NCI-H524 (cell line): ENCODE results near the gene UACA.
A peak's percentile ranks its signal among the peaks of the same experiment; 100 is the strongest.
"Not testable (repeated sequence)": the region's sequence is repeated elsewhere in the genome, so short reads cannot be mapped to it uniquely, and the experiment has no call there.

Experiments
- DNase-seq, 2 experiments: peaks; one replicate each; lab custom pipeline; 2025; lab: John Stamatoyannopoulos, UW

Gene UACA

GRCh38 chr15:70757627-70758026 is 5.7 kb downstream of the UACA start:
- DNase-seq, result no peak

DNA sequence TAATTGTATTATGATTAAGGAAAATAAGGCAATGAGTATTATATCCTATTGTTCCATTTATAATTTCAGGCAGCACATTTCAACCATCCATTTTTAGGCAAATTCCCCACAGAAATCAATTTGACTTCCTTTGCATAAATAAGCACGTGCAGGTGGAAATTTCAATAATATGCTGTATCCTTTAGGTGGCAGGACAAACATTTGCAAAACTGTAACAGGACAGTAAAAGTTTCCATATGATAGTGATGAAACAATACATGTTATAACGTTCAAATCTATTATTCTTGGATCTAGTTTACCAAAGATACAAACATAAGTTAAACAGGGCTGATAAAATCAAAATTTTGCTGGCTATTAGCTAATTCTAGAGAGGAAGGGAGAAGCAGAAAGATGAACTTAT is 8.5 kb downstream of the UACA start:
- no peak for DNase-seq

DNA sequence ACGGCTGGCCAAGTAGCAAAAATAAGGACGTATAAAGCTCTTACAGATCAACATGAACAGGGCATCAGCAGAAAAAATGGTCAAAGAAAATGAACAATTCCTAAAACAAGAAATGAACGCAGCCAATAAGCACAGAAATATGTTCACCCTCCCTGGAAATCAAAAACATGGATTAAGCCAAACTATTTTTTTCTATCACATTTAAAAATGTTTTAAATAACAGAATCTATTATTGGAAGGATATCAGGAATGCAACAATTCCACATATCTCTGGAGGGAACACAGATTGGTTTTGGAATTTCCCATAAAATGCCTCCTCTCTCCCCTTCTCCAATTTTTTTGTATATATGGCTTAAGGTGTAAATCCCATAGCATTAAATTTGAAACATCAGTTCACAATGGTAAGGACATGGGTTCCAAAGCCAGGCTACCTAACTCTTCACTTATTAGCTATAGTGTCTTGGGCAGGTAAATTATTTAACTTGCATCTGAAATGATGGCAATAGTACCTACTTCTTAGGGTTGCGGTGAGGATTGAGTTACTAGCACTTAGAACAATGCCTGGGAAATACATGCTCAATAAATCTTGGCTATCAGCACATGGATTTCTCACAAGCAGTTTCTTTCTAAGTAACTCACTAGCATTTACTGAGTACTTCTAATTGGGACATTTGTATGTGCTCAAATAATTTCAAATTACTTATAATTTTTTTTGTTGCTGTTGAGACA is 10.1 kb downstream of the UACA start:
- DNase-seq, result no peak

- DNase-seq, result no peak
These were observed 11.1 kb downstream of the UACA start for GRCh38 chr15:70752193-70752635.

DNA sequence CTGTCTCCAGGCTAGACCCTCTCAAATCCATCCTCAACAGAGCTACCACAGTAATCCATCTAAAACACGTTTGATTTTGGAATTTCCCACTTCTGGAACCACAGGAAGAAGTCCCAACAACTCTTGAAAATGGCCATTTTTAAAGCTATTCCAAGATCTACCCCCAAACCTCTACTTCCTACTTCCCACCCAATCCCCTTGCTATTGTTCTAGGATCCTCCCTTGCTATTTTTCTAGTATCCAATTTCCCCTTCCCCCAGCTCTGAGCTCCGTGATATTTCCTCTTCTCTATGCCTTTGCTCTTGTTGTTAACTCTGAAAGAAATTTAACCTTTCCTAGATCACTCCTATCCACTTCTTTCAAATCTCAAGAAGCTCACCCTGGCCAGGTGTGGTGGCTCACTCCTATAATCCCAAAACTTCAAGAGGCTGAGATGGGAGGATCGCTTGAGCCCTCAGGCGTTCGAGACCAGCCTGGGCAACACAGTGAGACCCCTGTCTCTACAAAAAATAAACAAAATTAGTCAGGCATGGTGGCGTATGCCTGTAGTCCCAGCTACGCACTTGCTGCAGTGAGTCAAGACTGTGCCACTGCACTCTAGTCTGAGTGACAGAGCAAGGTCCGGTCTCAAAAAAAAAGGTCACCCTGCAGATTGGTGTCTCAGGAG is 13.0 kb downstream of the UACA start:
- DNase-seq, result no peak

GRCh38 chr15:70748281-70748747 is 15.0 kb downstream of the UACA start:
- DNase-seq, result no peak

DNA sequence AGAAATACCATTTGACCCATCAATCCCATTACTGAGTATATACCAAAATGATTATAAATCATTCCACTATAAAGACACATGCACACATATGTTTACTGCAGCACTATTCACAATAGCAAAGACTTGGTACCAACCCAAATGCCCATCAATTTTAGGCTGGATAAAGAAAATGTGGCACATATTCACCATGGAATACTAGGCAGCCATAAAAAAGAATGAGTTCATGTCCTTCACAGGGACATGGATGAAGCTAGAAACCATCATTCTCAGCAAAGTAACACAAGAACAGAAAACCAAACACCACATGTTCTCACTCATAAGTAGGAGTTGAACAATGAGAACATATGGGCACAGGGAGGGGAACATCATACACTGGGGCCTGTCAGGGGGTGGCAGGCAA is 16.8 kb downstream of the UACA start:
- DNase-seq, result not testable (repeated sequence)

DNA sequence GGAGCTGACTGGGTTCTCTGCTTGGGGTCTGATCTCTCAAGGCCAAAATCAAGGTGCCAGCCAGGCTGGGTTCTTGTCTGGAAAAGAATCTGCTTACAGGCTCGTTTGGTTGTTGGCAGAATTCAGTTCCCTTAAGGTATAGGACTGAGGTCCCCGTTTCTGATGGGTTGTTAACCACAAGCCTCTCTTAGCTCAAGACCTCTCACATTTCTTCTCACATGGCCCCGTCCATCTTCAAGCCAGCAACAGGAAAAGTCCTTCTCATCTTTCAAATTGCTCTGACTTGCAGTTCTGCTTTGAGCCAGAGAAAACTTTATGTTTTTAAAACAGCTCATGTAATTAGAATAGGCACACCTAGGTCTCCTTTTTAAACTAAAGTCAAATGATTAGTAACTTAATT is 20.4 kb downstream of the UACA start:
- DNase-seq, result no peak

GRCh38 chr15:70741677-70742293 is 21.6 kb downstream of the UACA start:
- DNase-seq, result no peak

- DNase-seq, result peak; percentile 19 to 50
These were observed 22.2 kb downstream of the UACA start for GRCh38 chr15:70741107-70741531.

GRCh38 chr15:70735040-70735439 is 28.3 kb downstream of the UACA start:
- DNase-seq, result not testable (repeated sequence)

DNA sequence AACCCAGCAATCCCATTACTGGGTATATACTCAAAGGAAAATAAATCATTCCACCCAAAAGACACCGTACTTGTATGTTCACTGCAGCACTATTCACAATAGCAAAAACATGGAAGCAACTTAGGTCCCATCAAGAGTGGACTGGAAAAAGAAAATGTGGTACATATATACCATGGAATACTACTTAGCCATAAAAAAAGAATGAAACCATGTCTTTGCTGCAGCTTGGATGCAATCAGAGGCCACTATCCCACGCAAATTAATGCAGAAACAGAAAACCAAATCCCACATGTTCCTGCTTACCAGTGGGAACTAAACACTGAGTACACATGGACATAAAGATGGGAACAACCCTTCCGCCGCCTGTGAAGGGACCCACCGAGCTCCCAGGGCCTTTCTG is 34.2 kb downstream of the UACA start:
- no peak for DNase-seq

- no peak for DNase-seq
These were observed 36.6 kb downstream of the UACA start for GRCh38 chr15:70726753-70727152.

DNA sequence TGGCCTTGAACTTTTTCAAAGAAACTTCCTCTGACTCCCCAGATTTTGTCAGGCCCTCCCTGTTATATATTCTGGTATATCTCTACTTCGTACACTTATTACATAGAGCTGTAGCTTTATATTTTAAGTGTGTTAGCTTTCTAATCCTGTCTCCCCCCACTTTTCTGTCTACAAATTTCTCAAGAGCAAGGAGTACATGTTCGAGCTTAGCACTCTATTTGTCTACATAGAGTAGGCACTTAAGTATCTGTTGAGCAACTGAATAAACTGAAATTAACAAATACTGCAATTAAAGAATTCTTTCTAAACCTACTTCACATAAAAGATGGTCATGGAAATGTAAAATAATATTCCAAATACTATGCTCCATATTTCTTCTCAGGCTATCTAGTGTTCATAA is 39.4 kb downstream of the UACA start:
- no peak for DNase-seq

GRCh38 chr15:70723122-70723422 is 40.3 kb downstream of the UACA start:
- no peak for DNase-seq

DNA sequence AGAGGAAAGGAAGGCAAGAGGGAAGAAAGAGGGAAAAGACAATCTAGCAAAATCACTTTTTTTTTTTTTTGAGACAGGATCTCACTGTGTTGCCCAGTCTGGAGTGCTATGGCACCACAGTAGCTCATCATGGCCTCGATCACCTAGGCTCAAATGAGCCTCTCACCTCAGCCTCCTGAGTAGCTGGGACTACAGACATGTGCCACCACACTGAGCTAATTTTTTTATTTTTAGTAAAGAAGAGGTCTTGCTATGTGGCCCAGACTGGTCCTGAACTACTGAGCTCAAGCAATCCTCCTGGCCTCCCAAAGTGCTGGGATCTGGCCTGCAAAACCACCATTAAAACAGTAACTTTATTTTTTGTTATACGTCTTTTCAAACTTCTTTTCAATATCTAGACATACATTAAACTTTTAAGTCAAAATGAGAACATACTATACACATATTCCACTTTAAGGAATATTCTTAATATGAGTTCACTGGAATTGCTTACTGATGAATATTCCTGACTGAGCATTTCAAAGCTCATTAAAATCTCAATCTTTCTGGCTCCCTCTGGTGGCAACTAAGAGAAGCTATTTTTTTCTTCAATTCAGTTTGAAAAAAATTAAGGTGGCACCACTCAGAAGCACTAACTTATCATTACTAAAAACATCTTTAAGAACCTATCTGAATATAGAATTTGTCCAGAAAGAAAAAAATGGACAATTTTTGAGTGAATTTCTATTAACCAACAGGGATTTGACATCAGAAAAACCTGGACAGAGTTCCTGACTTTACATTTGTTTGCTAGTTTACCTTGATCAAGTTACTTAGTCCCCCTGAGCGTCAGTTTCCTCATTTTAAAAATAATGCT is 40.9 kb downstream of the UACA start:
- peak in 1 of 2 experiments; percentile 41 for DNase-seq

GRCh38 chr15:70720228-70721016 is 42.9 kb downstream of the UACA start:
- DNase-seq, result no peak

- DNase-seq, result no peak
These were observed 46.0 kb downstream of the UACA start for GRCh38 chr15:70717237-70717793.

GRCh38 chr15:70715840-70716485 is 47.4 kb downstream of the UACA start:
- no peak for DNase-seq

GRCh38 chr15:70714565-70714964 is 48.8 kb downstream of the UACA start:
- no peak for DNase-seq

DNA sequence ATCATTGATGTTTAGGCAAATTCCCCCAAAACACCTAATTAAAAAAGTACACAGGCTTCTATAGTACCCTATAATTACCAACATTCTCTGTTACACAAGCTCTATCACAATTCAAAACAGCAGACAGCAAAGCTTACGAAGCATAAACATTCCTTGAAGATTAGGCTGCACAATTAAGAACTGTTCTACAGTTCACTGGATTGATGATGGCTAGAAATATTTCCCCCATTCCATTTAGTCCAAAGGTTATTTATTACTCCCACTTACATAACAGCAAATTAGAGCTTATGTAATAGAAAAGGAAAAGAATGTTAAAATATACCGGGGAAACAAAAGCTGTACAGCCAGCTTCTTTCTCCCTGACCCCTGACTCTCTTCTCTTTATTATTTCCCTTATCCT is 49.3 kb downstream of the UACA start:
- no peak for DNase-seq
